Stimulated activated naive B cell treated with anti-CD40 and anti-IgM and Interleukin-4, amounts not matched to agents 10 μg/mL and 1 μg/mL and 100 μg/mL, for 72 hours (primary cell): ENCODE results near the gene ATP2A2.
"Not testable (repeated sequence)": the region's sequence is repeated elsewhere in the genome, so short reads cannot be mapped to it uniquely, and the experiment has no call there.

Experiments used
- ATAC-seq, 2 donors: fragments of 150-1000 bp; cut with Tn5 transposase; replicated peaks; 2 replicates each; pipeline ENCODE4 v1.10.0; 2021; ENCODE audit warnings: moderate library complexity in 1 of 2
- DNase-seq: peaks from one replicate; pipeline ENCODE4 v3.0.0; 2021
- H3K27ac Mint-ChIP-seq: one replicate; pipeline ENCODE4 v1.8.0; 2022; ENCODE audit warnings: mild to moderate bottlenecking, mixed read lengths
- H3K27me3 Mint-ChIP-seq, 2 donors: one replicate each; pipeline ENCODE4 v1.8.0; 2022; ENCODE audit warnings: mixed read lengths in 2 of 2
- H3K36me3 Mint-ChIP-seq, 2 donors: one replicate each; pipeline ENCODE4 v1.8.0; 2022; ENCODE audit warnings: mixed read lengths in 2 of 2, mild to moderate bottlenecking in 1 of 2
- H3K4me1 Mint-ChIP-seq, 2 donors: one replicate each; pipeline ENCODE4 v1.8.0; 2022; ENCODE audit warnings: mixed read lengths in 2 of 2, mild to moderate bottlenecking in 1 of 2
- H3K4me3 Mint-ChIP-seq, 2 donors: one replicate each; pipeline ENCODE4 v1.8.0; 2022; ENCODE audit warnings: mild to moderate bottlenecking in 2 of 2, mixed read lengths in 2 of 2, moderate library complexity in 1 of 2
- H3K9me3 Mint-ChIP-seq, 2 donors: one replicate each; pipeline ENCODE4 v1.8.0; 2022; ENCODE audit warnings: mixed read lengths in 2 of 2, mild to moderate bottlenecking in 1 of 2

Gene ATP2A2

GRCh38 chr12:110367181-110367864 is 86.3 kb downstream of the ATP2A2 start:
- Mint-ChIP-seq H3K27ac (no peak overlapping the region), H3K9me3 (no peaks in the 10 kb centered on the region), H3K4me3 (no peak overlapping the region), H3K27me3 (no peaks in the 10 kb centered on the region), H3K4me1 (peaks cover 25 to 31% of the 10 kb centered on the region in 2 donors), H3K36me3 (peaks cover 14 to 23% of the 10 kb centered on the region in 2 donors)
- ATAC-seq (no peak), DNase-seq (no peak)

DNA sequence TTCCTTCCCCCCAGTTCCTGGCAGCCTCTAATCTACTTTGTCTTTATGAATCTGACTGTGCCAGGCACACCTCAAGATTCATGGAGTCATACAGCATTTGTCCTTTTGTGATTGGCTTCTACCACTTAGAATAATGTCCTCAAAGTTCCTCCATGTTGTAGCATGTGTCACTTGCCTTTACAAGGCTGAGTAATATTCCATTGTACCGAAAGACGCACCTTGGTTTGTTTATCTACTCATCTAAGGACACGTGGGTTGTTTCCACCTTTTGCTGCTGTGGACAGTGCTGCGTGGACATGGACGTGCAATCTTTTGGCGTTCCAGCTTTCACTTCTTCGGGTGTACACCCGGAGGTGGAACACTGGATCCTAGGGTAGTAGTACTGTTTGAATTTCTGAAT is 88.9 kb downstream of the ATP2A2 start:
- Mint-ChIP-seq H3K27me3 (no peaks in the 10 kb centered on the region), H3K4me1 (peaks cover 27 to 35% of the 10 kb centered on the region in 2 donors), H3K36me3 (peaks cover 29 to 46% of the 10 kb centered on the region in 2 donors), H3K4me3 (no peak overlapping the region), H3K9me3 (no peaks in the 10 kb centered on the region), H3K27ac (no peak overlapping the region)
- ATAC-seq, result no peak
- DNase-seq, result no peak

DNA sequence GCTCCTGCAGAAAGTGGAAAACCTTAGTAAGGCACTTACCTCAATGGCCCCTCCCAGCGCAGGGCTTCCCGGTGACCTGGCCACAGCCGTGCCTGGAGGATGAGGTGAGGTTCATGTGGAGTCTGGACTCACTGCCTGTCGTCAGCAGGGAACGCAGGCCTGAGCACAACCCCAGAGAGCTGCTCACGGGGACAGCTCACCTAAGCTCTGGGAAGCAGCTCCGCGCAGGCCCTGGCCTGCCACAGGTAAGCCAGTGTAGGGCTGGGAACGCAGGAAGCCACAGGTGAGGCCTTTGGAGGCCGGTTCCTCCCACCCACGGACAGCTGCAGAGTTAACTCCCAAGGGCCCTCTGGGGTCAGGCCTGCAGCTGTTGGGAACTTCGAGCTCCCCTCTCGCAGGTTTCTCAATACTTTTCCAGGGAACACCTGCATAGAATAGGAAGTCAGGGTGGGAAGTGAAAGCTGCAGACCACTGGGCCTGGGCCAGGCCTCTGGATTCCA is 89.7 kb downstream of the ATP2A2 start:
- DNase-seq (no peak), ATAC-seq (peak; percentile 12 to 18)
- H3K36me3 Mint-ChIP-seq, result peaks cover 32 to 50% of the 10 kb centered on the region in 2 donors
- peak overlapping the region; percentile 69 for H3K27ac Mint-ChIP-seq
- no peaks in the 10 kb centered on the region for H3K27me3 Mint-ChIP-seq
- no peak overlapping the region for H3K4me3 Mint-ChIP-seq
- H3K4me1 Mint-ChIP-seq, result peaks cover 27 to 38% of the 10 kb centered on the region in 2 donors
- no peaks in the 10 kb centered on the region for H3K9me3 Mint-ChIP-seq

DNA sequence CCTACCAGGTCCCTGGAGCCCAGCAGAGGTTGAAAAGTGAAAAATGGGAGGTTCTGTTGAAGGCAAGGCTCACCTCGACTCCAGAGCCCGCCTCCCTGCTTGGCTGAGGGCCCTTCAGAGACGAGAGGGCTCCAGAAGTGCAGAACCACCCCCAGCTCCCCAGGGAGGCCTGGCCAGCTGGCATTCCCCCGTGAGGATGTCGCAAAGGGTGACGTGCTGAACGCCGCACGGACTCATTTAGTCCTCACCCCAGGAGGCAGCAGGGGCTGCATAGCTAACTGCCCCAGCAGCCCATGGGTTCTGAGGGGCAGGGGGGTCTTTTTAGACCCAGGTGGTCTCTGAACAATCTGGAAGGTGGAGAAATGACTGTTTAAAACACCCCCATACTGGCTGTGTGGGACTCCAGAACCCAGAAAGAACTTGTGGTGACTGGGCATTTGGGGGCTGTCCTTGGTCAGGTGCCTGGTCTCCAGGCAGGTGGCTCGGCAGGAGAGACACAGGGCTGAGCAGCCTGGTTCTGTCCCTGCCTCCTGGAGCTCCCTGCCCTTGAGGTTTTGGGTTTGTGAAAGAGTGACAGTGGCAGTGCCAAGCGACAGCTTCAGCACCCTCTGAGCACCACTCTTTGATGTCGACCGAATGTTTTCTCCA is 90.5 kb downstream of the ATP2A2 start:
- peak overlapping the region; percentile 93 for H3K27ac Mint-ChIP-seq
- H3K27me3 Mint-ChIP-seq, result no peaks in the 10 kb centered on the region
- peaks cover 27 to 38% of the 10 kb centered on the region in 2 donors for H3K4me1 Mint-ChIP-seq
- peaks cover 37 to 55% of the 10 kb centered on the region in 2 donors for H3K36me3 Mint-ChIP-seq
- ATAC-seq (peak; percentile 96 to 98), DNase-seq (peak; percentile 90)
- no peaks in the 10 kb centered on the region for H3K9me3 Mint-ChIP-seq
- peak overlapping the region; percentile 48 to 60 for H3K4me3 Mint-ChIP-seq

- Mint-ChIP-seq H3K36me3 (peaks cover 39 to 55% of the 10 kb centered on the region in 2 donors), H3K27me3 (no peaks in the 10 kb centered on the region), H3K4me3 (peak overlapping the region; percentile 48 to 60), H3K27ac (peak overlapping the region; percentile 93), H3K4me1 (peaks cover 22 to 35% of the 10 kb centered on the region in 2 donors), H3K9me3 (no peaks in the 10 kb centered on the region)
- ATAC-seq (no peak), DNase-seq (no peak)
These were observed 91.0 kb downstream of the ATP2A2 start for GRCh38 chr12:110372056-110372425.

DNA sequence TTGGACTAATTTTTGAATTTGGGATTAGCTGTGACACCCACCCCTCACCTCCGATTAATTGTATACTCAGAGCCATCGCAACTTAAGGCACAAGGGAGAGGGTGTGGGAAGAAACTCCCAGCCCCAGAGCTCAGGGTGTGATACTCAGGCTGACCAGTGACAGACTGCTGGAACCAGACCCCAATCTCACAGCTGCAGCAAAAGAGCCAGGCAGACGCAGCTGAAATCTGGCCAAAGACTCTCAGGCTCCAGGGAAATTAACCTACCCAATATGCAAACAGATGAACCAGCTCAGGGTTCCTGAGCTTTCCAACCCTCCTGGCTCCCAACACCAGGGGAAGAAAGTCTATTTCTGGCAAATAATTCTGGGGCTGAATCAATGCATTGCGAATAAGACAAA is 92.0 kb downstream of the ATP2A2 start:
- H3K27me3 Mint-ChIP-seq, result no peaks in the 10 kb centered on the region
- H3K4me1 Mint-ChIP-seq, result peaks cover 17 to 33% of the 10 kb centered on the region in 2 donors
- no peak for DNase-seq
- H3K9me3 Mint-ChIP-seq, result no peaks in the 10 kb centered on the region
- ATAC-seq, result no peak
- H3K36me3 Mint-ChIP-seq, result peaks cover 42 to 61% of the 10 kb centered on the region in 2 donors
- H3K27ac Mint-ChIP-seq, result no peak overlapping the region
- H3K4me3 Mint-ChIP-seq, result no peak overlapping the region

GRCh38 chr12:110373425-110373824 is 92.4 kb downstream of the ATP2A2 start:
- Mint-ChIP-seq H3K36me3 (peaks cover 45 to 63% of the 10 kb centered on the region in 2 donors), H3K4me3 (no peak overlapping the region), H3K9me3 (no peaks in the 10 kb centered on the region), H3K27me3 (no peaks in the 10 kb centered on the region), H3K27ac (peak overlapping the region; percentile 20), H3K4me1 (peaks cover 17 to 30% of the 10 kb centered on the region in 2 donors)
- no peak for ATAC-seq
- no peak for DNase-seq

DNA sequence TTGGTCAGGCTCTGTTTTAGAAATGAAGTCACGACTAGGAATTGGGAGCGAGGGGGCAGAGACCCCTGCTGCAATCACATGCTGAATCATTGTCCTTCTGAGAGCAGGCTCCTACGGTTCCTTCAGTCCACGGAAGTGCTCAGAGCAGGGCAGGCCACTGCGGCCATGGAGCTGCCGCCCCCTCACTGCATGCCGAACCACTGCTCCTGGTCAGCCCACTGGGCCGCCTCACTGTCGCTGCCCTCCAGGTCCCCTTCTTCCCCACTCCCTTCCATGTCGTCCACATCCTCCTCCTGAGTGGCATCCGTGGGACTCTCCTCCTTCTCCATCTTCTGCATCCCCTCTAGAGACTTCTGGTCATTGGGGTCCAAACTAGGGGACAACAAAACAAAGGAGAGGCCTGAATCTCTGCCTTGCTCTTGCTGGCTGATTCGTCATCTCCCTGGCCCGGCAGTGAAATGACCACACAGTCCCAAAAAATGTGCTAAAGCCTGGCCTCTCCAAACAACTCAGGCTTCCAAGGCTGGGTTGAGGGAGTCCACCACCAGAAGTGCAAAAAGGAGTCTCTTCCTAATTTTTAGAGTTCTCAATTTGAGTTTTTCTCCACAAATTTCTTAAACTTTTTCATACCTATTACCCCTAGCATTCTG is 93.0 kb downstream of the ATP2A2 start:
- no peaks in the 10 kb centered on the region for H3K27me3 Mint-ChIP-seq
- DNase-seq, result no peak
- H3K36me3 Mint-ChIP-seq, result peaks cover 52 to 68% of the 10 kb centered on the region in 2 donors
- H3K4me1 Mint-ChIP-seq, result peaks cover 15 to 27% of the 10 kb centered on the region in 2 donors
- no peak overlapping the region for H3K4me3 Mint-ChIP-seq
- no peaks in the 10 kb centered on the region for H3K9me3 Mint-ChIP-seq
- H3K27ac Mint-ChIP-seq, result peak overlapping the region; percentile 20
- ATAC-seq, result no peak

DNA sequence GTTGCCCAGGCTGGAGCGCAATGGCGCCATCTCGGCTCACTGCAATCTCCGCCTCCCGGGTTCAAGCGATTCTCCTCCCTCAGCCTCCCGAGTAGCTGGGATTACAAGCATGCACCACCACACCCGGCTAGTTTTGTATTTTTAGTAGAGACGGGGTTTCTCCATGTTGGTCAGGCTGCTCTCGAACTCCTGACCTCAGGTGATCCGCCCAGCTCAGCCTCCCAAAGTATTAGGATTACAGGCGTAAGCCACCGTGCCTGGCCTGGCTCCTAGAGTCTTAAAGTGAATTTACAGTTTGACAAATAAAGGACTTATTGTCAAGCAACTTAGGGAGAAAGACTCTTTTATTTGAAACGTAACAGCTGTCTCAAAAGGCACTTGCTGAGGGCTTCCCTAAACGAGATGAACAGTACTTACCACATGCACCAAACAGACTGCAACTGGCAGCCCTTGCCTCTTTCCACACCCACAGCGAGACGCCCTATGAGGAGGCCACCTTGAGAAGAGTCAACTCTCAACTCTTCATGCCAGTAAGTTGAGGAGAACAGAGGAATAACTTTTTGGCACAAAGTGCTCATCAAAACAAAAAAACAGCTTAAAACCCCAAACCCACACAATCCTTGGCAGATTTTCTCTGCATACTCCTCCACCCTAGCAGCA is 97.2 kb downstream of the ATP2A2 start:
- not testable (repeated sequence) for H3K9me3 Mint-ChIP-seq, H3K27ac Mint-ChIP-seq, ATAC-seq, H3K27me3 Mint-ChIP-seq, DNase-seq, H3K4me3 Mint-ChIP-seq, H3K4me1 Mint-ChIP-seq
- H3K36me3 Mint-ChIP-seq, result peaks cover 54 to 66% of the 10 kb centered on the region in 2 donors

- H3K36me3 Mint-ChIP-seq, result peaks cover 48 to 56% of the 10 kb centered on the region in 2 donors
These were observed 98.2 kb downstream of the ATP2A2 start for GRCh38 chr12:110379197-110379596.

GRCh38 chr12:110379631-110380030 is 98.6 kb downstream of the ATP2A2 start:
- H3K4me3 Mint-ChIP-seq, result no peak overlapping the region
- no peak for DNase-seq
- H3K27me3 Mint-ChIP-seq, result no peaks in the 10 kb centered on the region
- peaks cover 50 to 56% of the 10 kb centered on the region in 2 donors for H3K36me3 Mint-ChIP-seq
- peaks cover 3 to 5% of the 10 kb centered on the region in 2 donors for H3K4me1 Mint-ChIP-seq
- no peaks in the 10 kb centered on the region for H3K9me3 Mint-ChIP-seq
- H3K27ac Mint-ChIP-seq, result no peak overlapping the region
- no peak for ATAC-seq

More at GRCh38 chr12:110379197-110379596, 98.2 kb downstream of the ATP2A2 start:
- Mint-ChIP-seq H3K4me3 (no peak overlapping the region), H3K9me3 (no peaks in the 10 kb centered on the region), H3K4me1 (peaks cover 2 to 5% of the 10 kb centered on the region in 2 donors), H3K27me3 (no peaks in the 10 kb centered on the region), H3K27ac (peak overlapping the region; percentile 11)
- DNase-seq (no peak), ATAC-seq (no peak)

- Mint-ChIP-seq H3K4me1 (peaks cover 0 to 8% of the 10 kb centered on the region in 2 donors), H3K27me3 (no peaks in the 10 kb centered on the region), H3K27ac (no peak overlapping the region), H3K9me3 (no peaks in the 10 kb centered on the region), H3K36me3 (peaks cover 53 to 60% of the 10 kb centered on the region in 2 donors), H3K4me3 (no peak overlapping the region)
- ATAC-seq (no peak), DNase-seq (no peak)
These were observed 101.6 kb downstream of the ATP2A2 start for GRCh38 chr12:110382683-110383082.
